HepG2 (cell line): Measurements from ENCODE around the gene CMIP. TPM values are rescaled to one million over a fixed set of nuclear protein-coding genes. Genes with fewer than 3 reads are reported as not detected.

ENCODE experiments used
- ATAC-seq: fragments of 200-7000 bp; cut with Tn5 transposase; 3 replicates; pipeline ENCODE4 v1.9.1; 2020; ENCODE audit warnings: mild to moderate bottlenecking, moderate library complexity
- BruUV-seq: library from RNA; stranded (reverse); fragments of 400-500 nt; replicated peaks from 2 replicates; lab custom pipeline; 2021; lab: Mats Ljungman, UMichigan
- CTCF ChIA-PET: fragments of 300-600 bp; formaldehyde crosslinking; extraction: SDS; loops from one replicate; lab custom pipeline; 2021; ENCODE audit warnings: low total read pairs, inconsistent platforms, low intra/inter-chr PET ratio; lab: Yijun Ruan, JAX
- POLR2A ChIA-PET: fragments of 350-600 bp; sonication (Branson Sonifier 250); formaldehyde crosslinking; loops from one replicate; lab custom pipeline; 2020; ENCODE audit warnings: antibody characterized with exemption, inconsistent platforms; lab: Yijun Ruan, JAX
- DNase-seq: peaks from one replicate; pipeline ENCODE4 v3.0.0-alpha.2; 2015; ENCODE audit warnings: low spot score
- FAIRE-seq: peaks from 3 replicates; lab custom pipeline; 2011; peaks lifted over from hg19 to GRCh38; lab: Jason Lieb, UNC
- H2AFZ ChIP-seq: one replicate; pipeline ENCODE4 v1.6.1; 2011; ENCODE audit warnings: low read length, inconsistent platforms
- H3K27ac ChIP-seq: fragments of 300-600 bp; 3 replicates; pipeline ENCODE4 v1.8.0; 2011; ENCODE audit warnings: mixed run types, mild to moderate bottlenecking, mixed read lengths, low read length, inconsistent platforms; ENCODE audit not compliant: insufficient read depth; ENCODE audit errors: extremely low read length
- H3K27me3 ChIP-seq, 2 experiments: fragments of 200-600 bp in 1 of 2; 2 replicates in 1 of 2; 3 replicates in 1 of 2; pipeline versions ENCODE4 v1.6.0 to v1.8.0; 2011; ENCODE audit warnings: low read length in 2 of 2, mild to moderate bottlenecking in 2 of 2, moderate library complexity in 2 of 2, inconsistent platforms in 1 of 2; ENCODE audit not compliant: insufficient read depth in 2 of 2, control insufficient read depth in 1 of 2
- H3K36me3 ChIP-seq, 2 experiments: fragments of 200-600 bp in 1 of 2; replicated peaks in 1 of 2; 2 replicates in 1 of 2; 3 replicates in 1 of 2; pipeline versions ENCODE4 v1.5.1 to v1.8.0; 2011; ENCODE audit warnings: low read length in 2 of 2, inconsistent platforms in 1 of 2; ENCODE audit not compliant: insufficient read depth in 2 of 2, control insufficient read depth in 1 of 2
- H3K4me1 ChIP-seq: 2 replicates; pipeline ENCODE4 v1.5.1; 2012; ENCODE audit warnings: low read length, inconsistent platforms; ENCODE audit not compliant: insufficient read depth
- H3K4me2 ChIP-seq: 2 replicates; pipeline ENCODE4 v1.6.0; 2011; ENCODE audit warnings: low read depth, low read length, inconsistent platforms
- H3K4me3 ChIP-seq, 3 experiments: fragments of 200-600 bp in 1 of 3; sonication (generic), shearing (Covaris generic) in 1 of 3; replicated peaks in 1 of 3; 2 replicates each; pipeline ENCODE4 v1.5.1; 2011 to 2016; ENCODE audit warnings: low read length in 3 of 3, inconsistent platforms in 2 of 3, low read depth in 2 of 3, mild to moderate bottlenecking in 2 of 3, control low read depth in 1 of 3, mixed read lengths in 1 of 3; ENCODE audit not compliant: insufficient read depth in 1 of 3
- H3K79me2 ChIP-seq: one replicate; pipeline ENCODE4 v1.6.1; 2011; ENCODE audit warnings: low read length, inconsistent platforms; ENCODE audit not compliant: insufficient read depth
- H3K9ac ChIP-seq: 2 replicates; pipeline ENCODE4 v1.6.0; 2011; ENCODE audit warnings: mild to moderate bottlenecking, low read depth, low read length, inconsistent platforms; ENCODE audit not compliant: insufficient read depth
- H3K9me3 ChIP-seq: 2 replicates; pipeline ENCODE4 v1.5.1; 2012; ENCODE audit warnings: mild to moderate bottlenecking, low read length
- H4K20me1 ChIP-seq: 2 replicates; pipeline ENCODE4 v1.6.0; 2011; ENCODE audit warnings: inconsistent platforms, mild to moderate bottlenecking, low read length, moderate library complexity; ENCODE audit not compliant: insufficient read depth
- LCORL ChIP-seq, 2 experiments: fragments of 450-650 bp in 1 of 2; sonication (generic) in 1 of 2; formaldehyde crosslinking in 1 of 2; IDR thresholded peaks; 2 replicates each; pipeline versions ENCODE4 v1.5.0 to v1.6.1; 2017 to 2020; ENCODE audit warnings: antibody characterized with exemption in 1 of 2, missing genetic modification reagents in 1 of 2
- TGIF2 ChIP-seq: IDR thresholded peaks from 2 replicates; pipeline ENCODE4 v1.6.1; 2016; ENCODE audit warnings: control low read depth, missing compliant biosample characterization
- UBTF ChIP-seq: sonication (generic); formaldehyde crosslinking; IDR thresholded peaks from 2 replicates; pipeline ENCODE4 v1.4.0; 2020; ENCODE audit warnings: mild to moderate bottlenecking, missing genetic modification reagents
- ZEB1 ChIP-seq: IDR thresholded peaks from 2 replicates; pipeline ENCODE4 v1.6.1; 2012; ENCODE audit warnings: mild to moderate bottlenecking, low read depth, inconsistent platforms; ENCODE audit not compliant: insufficient replicate concordance
- ZFP1 ChIP-seq: IDR thresholded peaks from 2 replicates; pipeline ENCODE4 v1.6.1; 2016
- ZNF354B ChIP-seq: sonication (generic); formaldehyde crosslinking; IDR thresholded peaks from 2 replicates; pipeline ENCODE4 v1.8.0; 2022; ENCODE audit warnings: mild to moderate bottlenecking, missing genetic modification reagents
- ZNF501 ChIP-seq: sonication (generic); formaldehyde crosslinking; IDR thresholded peaks from 2 replicates; pipeline ENCODE4 v1.5.1; 2020; ENCODE audit warnings: mild to moderate bottlenecking, moderate library complexity, missing genetic modification reagents
- ZNF598 ChIP-seq: sonication (generic); formaldehyde crosslinking; IDR thresholded peaks from 2 replicates; pipeline ENCODE4 v1.5.1; 2020; ENCODE audit warnings: mild to moderate bottlenecking, missing genetic modification reagents, borderline replicate concordance
- ZNF609 ChIP-seq: sonication (generic); formaldehyde crosslinking; IDR thresholded peaks from 2 replicates; pipeline ENCODE4 v1.4.0; 2020; ENCODE audit warnings: mild to moderate bottlenecking, missing genetic modification reagents, borderline replicate concordance
- ZNF687 ChIP-seq: sonication (generic); formaldehyde crosslinking; IDR thresholded peaks from 2 replicates; pipeline ENCODE4 v1.5.1; 2020; ENCODE audit warnings: mild to moderate bottlenecking, missing genetic modification reagents, moderate library complexity
- WGBS: methylation state at CpG from one replicate; pipeline ENCODE4 v1.1.6; 2017; ENCODE audit warnings: low lambda C conversion rate; 5-methylcytosine and 5-hydroxymethylcytosine counted together
- in situ Hi-C: cut with HindIII; loops from 2 replicates; pipeline ENCODE4 v1.10.0; 2017; ENCODE audit warnings: low pct_unique_long_range_greater_than_20kb; ENCODE audit not compliant: extremely low pct_ligation_motif_present
- intact Hi-C: fragments of 100-400 bp; cut with micrococcal nuclease; formaldehyde crosslinking; loops from one replicate; pipeline ENCODE4 v1.10.0; 2022; ENCODE audit not compliant: unreplicated experiment
- polyA plus RNA-seq, 8 experiments: library from polyadenylated mRNA; depleted of rRNA in 3 of 8; stranded (reverse) in 7 of 8; unstranded in 1 of 8; fragments of >200 nt; fragmentation: Illumina TruSeq in 4 of 8; extraction: Trizol in 4 of 8; gene quantifications; 2 replicates each; pipeline versions ENCODE4 v1.2.1 to v1.2.3, GENCODE V29; 2011 to 2016; ENCODE audit warnings: low read depth in 4 of 8, missing spikeins in 1 of 8, mixed read lengths in 1 of 8; ENCODE audit not compliant: insufficient read depth in 1 of 8
- total RNA-seq, 5 experiments: library from RNA; depleted of rRNA; stranded (reverse); fragments of >200 nt; fragmentation: Illumina TruSeq; extraction: Trizol; gene quantifications; 2 replicates each; pipeline ENCODE4 v1.2.3, GENCODE V29; 2016; ENCODE audit warnings: low read depth in 1 of 5

CMIP gene
- total and polyA plus RNA-seq, 2 of the 13 experiments (the other 11 are each of a cell fraction or from before 2014, with no cell fraction given): 10.9 to 18.1 TPM

GRCh38 chr16:81440888-81441761 is 3.5 kb upstream of the CMIP start:
- Histone ChIP-seq H3K4me2 (peak overlapping the region; percentile 71), H3K9me3 (no peaks in the 10 kb centered on the region), H3K4me3 (peak overlapping the region; percentile 13 to 56 (median 13); a peak in 2 of 6 replicates), H3K79me2 (peaks cover 10% of the 10 kb centered on the region), H3K27ac (no peak overlapping the region), H2AFZ (no peak overlapping the region), H3K4me1 (peaks cover 36% of the 10 kb centered on the region), H3K9ac (no peak overlapping the region; the same call in 1 of the 2 replicates), H3K27me3 (peaks cover 4 to 38% of the 10 kb centered on the region in 2 experiments; a peak in 4 of 5 replicates), H4K20me1 (no peaks in the 10 kb centered on the region), H3K36me3 (no peaks in the 10 kb centered on the region)
- ATAC-seq: peak; percentile 37
- intact Hi-C loops: no loop called here
- ChIA-PET POLR2A (interaction anchor here (0.8 to 2.7 kb wide), 4 partner anchors 10 to 93 kb away, joined by 3 to 18 read pairs (median 4); no protein-coding TSS in a partner anchor), CTCF (no interaction called here)
- WGBS: 11% methylated on average over 21 of the region's 21 CpGs
- FAIRE-seq: no peak
- no TSS peak for BruUV-seq
- peak; percentile 45 for DNase-seq
- in situ Hi-C loops: no loop called here
- TF ChIP-seq ZEB1: peak; percentile 83
- no peak for TF ChIP-seq LCORL (IDR thresholded peaks at IDR 0.05)
- peak; percentile 17; the same call in 1 of the 2 replicates for TF ChIP-seq LCORL (CRISPR knock-in tag; IDR thresholded peaks at IDR 0.05)
- TF ChIP-seq ZNF354B: no peak
- TF ChIP-seq ZNF609 (CRISPR knock-in tag): no peak
- peak; percentile 41; the same call in 1 of the 2 replicates for TF ChIP-seq UBTF (CRISPR knock-in tag)
- TF ChIP-seq TGIF2 (CRISPR knock-in tag): 0 out of 2 replicates have a peak, but pooled peaks have one; percentile 24
- peak; percentile 47 for TF ChIP-seq ZNF687 (CRISPR knock-in tag)
- TF ChIP-seq ZFP1: no peak
- TF ChIP-seq ZNF501 (CRISPR knock-in tag): peak; percentile 40
- peak; percentile 79; the same call in 1 of the 2 replicates for TF ChIP-seq ZNF598 (CRISPR knock-in tag)
